H9 (cell line): ENCODE measurements around the gene METRNL. TPM values are rescaled to one million over a fixed set of nuclear protein-coding genes. Genes with fewer than 3 reads are reported as not detected.
"Not testable (repeated sequence)": the region's sequence is repeated elsewhere in the genome, so short reads cannot be mapped to it uniquely, and the experiment has no call there.

Source experiments
- DNase-seq: peaks from one replicate; pipeline ENCODE4 v3.0.0-alpha.2; 2017
- H2AFZ ChIP-seq: one replicate; pipeline ENCODE4 v1.6.1; 2013; ENCODE audit warnings: mild to moderate bottlenecking, low read length, control low read depth, moderate library complexity
- H2AK5ac ChIP-seq: 2 replicates; pipeline ENCODE4 v1.6.1; 2013; ENCODE audit warnings: low read length, control low read depth, mixed read lengths; ENCODE audit not compliant: insufficient read length
- H2BK120ac ChIP-seq: one replicate; pipeline ENCODE4 v1.6.1; 2013; ENCODE audit warnings: low read depth, mild to moderate bottlenecking, low read length, control low read depth, inconsistent platforms; ENCODE audit not compliant: poor library complexity, severe bottlenecking
- H2BK12ac ChIP-seq: 2 replicates; pipeline ENCODE4 v1.6.1; 2013; ENCODE audit warnings: low read length, control low read depth, mixed read lengths, low read depth; ENCODE audit not compliant: insufficient read length
- H2BK15ac ChIP-seq: 2 replicates; pipeline ENCODE4 v1.6.1; 2013; ENCODE audit warnings: low read depth, low read length, control low read depth
- H2BK20ac ChIP-seq: one replicate; pipeline ENCODE4 v1.6.1; 2013; ENCODE audit warnings: low read depth, mild to moderate bottlenecking, low read length, control low read depth, inconsistent platforms; ENCODE audit not compliant: poor library complexity, severe bottlenecking
- H2BK5ac ChIP-seq: 2 replicates; pipeline ENCODE4 v1.6.1; 2013; ENCODE audit warnings: low read length, control low read depth, mixed read lengths; ENCODE audit not compliant: insufficient read length
- H3K14ac ChIP-seq: 2 replicates; pipeline ENCODE4 v1.6.1; 2013; ENCODE audit warnings: low read length, control low read depth; ENCODE audit not compliant: insufficient read depth
- H3K18ac ChIP-seq: 2 replicates; pipeline ENCODE4 v1.6.1; 2013; ENCODE audit warnings: low read depth, mild to moderate bottlenecking, mixed read lengths, low read length, control low read depth; ENCODE audit not compliant: insufficient read length
- H3K23ac ChIP-seq: 2 replicates; pipeline ENCODE4 v1.6.1; 2013; ENCODE audit warnings: low read length, control low read depth, mixed read lengths, low read depth; ENCODE audit not compliant: insufficient read length
- H3K23me2 ChIP-seq: 2 replicates; pipeline ENCODE4 v1.6.1; 2013; ENCODE audit warnings: low read depth, mild to moderate bottlenecking, mixed read lengths, low read length, control low read depth; ENCODE audit not compliant: insufficient read length, poor library complexity, severe bottlenecking
- H3K27ac ChIP-seq: 2 replicates; pipeline ENCODE4 v1.5.1; 2013; ENCODE audit warnings: low read length, control low read depth, mixed read lengths, low read depth; ENCODE audit not compliant: insufficient read length
- H3K27me3 ChIP-seq: 2 replicates; pipeline ENCODE4 v1.6.1; 2013; ENCODE audit warnings: low read length, control low read depth, inconsistent platforms; ENCODE audit not compliant: insufficient read depth
- H3K4ac ChIP-seq: 2 replicates; pipeline ENCODE4 v1.6.1; 2013; ENCODE audit warnings: low read depth, mild to moderate bottlenecking, control low read depth, inconsistent platforms, low read length, moderate library complexity
- H3K4me1 ChIP-seq: 2 replicates; pipeline ENCODE4 v1.6.1; 2013; ENCODE audit warnings: low read length, control low read depth, inconsistent platforms; ENCODE audit not compliant: insufficient read depth
- H3K4me2 ChIP-seq: 2 replicates; pipeline ENCODE4 v1.6.1; 2013; ENCODE audit warnings: low read length, control low read depth, mixed read lengths; ENCODE audit not compliant: insufficient read length, insufficient read depth
- H3K56ac ChIP-seq: 2 replicates; pipeline ENCODE4 v1.6.1; 2013; ENCODE audit warnings: low read depth, mild to moderate bottlenecking, mixed read lengths, low read length, control low read depth; ENCODE audit not compliant: insufficient read length
- H3K79me1 ChIP-seq: 2 replicates; pipeline ENCODE4 v1.6.1; 2013; ENCODE audit warnings: low read depth, mild to moderate bottlenecking, moderate library complexity, low read length, control low read depth, inconsistent platforms; ENCODE audit not compliant: insufficient read depth, poor library complexity, severe bottlenecking
- H3K79me2 ChIP-seq: 2 replicates; pipeline ENCODE4 v1.6.1; 2013; ENCODE audit warnings: low read length, control low read depth, inconsistent platforms; ENCODE audit not compliant: insufficient read depth
- H3K9ac ChIP-seq: 2 replicates; pipeline ENCODE4 v1.6.1; 2013; ENCODE audit warnings: low read length, control low read depth, mixed read lengths; ENCODE audit not compliant: insufficient read length; ENCODE audit errors: extremely low read depth
- H3K9me3 ChIP-seq: one replicate; pipeline ENCODE4 v1.6.1; 2013; ENCODE audit warnings: low read depth, low read length, inconsistent platforms; ENCODE audit not compliant: control insufficient read depth
- H3T11ph ChIP-seq: one replicate; pipeline ENCODE4 v1.6.1; 2013; ENCODE audit warnings: mild to moderate bottlenecking, low read length, control low read depth, inconsistent platforms
- H4K20me1 ChIP-seq: one replicate; pipeline ENCODE4 v1.6.1; 2013; ENCODE audit not compliant: control insufficient read depth, insufficient read length, insufficient read depth
- H4K5ac ChIP-seq: 2 replicates; pipeline ENCODE4 v1.6.1; 2013; ENCODE audit warnings: low read depth, mild to moderate bottlenecking, mixed read lengths, low read length, control low read depth; ENCODE audit not compliant: insufficient read length
- H4K8ac ChIP-seq: replicated peaks from 2 replicates; pipeline ENCODE4 v1.6.1; 2013; ENCODE audit warnings: low read length, control low read depth, mixed read lengths, low read depth; ENCODE audit not compliant: insufficient read length
- H4K91ac ChIP-seq: 2 replicates; pipeline ENCODE4 v1.6.1; 2013; ENCODE audit warnings: low read depth, mild to moderate bottlenecking, moderate library complexity, mixed read lengths, low read length, control low read depth; ENCODE audit not compliant: insufficient read length
- H3K27ac Mint-ChIP-seq, 3 experiments: 2 replicates in 2 of 3; 3 replicates in 1 of 3; pipeline ENCODE4 v1.8.0; 2020 to 2021; ENCODE audit warnings: mixed read lengths in 3 of 3, mild to moderate bottlenecking in 1 of 3, moderate library complexity in 1 of 3
- H3K27me3 Mint-ChIP-seq: 2 replicates; pipeline ENCODE4 v1.8.0; 2021; ENCODE audit warnings: low read depth, mild to moderate bottlenecking, moderate library complexity, mixed read lengths
- H3K36me3 Mint-ChIP-seq, 3 experiments: 2 replicates in 2 of 3; 3 replicates in 1 of 3; pipeline ENCODE4 v1.8.0; 2020 to 2021; ENCODE audit warnings: low read depth in 3 of 3, mixed read lengths in 3 of 3; ENCODE audit not compliant: insufficient read depth in 1 of 3
- H3K4me1 Mint-ChIP-seq, 2 experiments: 2 replicates each; pipeline ENCODE4 v1.8.0; 2020; ENCODE audit warnings: mixed read lengths in 2 of 2
- H3K4me3 Mint-ChIP-seq, 2 experiments: 2 replicates in 1 of 2; 3 replicates in 1 of 2; pipeline ENCODE4 v1.8.0; 2020 to 2021; ENCODE audit warnings: mild to moderate bottlenecking in 2 of 2, mixed read lengths in 2 of 2, moderate library complexity in 1 of 2
- H3K9me3 Mint-ChIP-seq, 2 experiments: 2 replicates in 1 of 2; 3 replicates in 1 of 2; pipeline ENCODE4 v1.8.0; 2020; ENCODE audit warnings: mild to moderate bottlenecking in 2 of 2, mixed read lengths in 2 of 2, moderate library complexity in 1 of 2
- CTCF ChIP-seq: fragments of 200-600 bp; sonication (generic); conservative IDR thresholded peaks from 3 replicates; pipeline ENCODE4 v1.8.0; 2021; ENCODE audit warnings: antibody characterized with exemption, mild to moderate bottlenecking
- WGBS: extraction: QIAGEN DNeasy Blood & Tissue Kit; methylation state at CpG from one replicate; pipeline ENCODE4 v1.1.7; 2013; ENCODE audit warnings: missing lambda C conversion rate, low lambda C conversion rate, mixed read lengths; ENCODE audit not compliant: insufficient read length; ENCODE audit errors: extremely low coverage; 5-methylcytosine and 5-hydroxymethylcytosine counted together
- total RNA-seq: library from RNA; stranded (reverse); gene quantifications from 2 replicates; pipeline ENCODE4 v1.2.1, GENCODE V29; 2021

The METRNL gene
- total RNA-seq, 1 experiment from 2014 or later, result 21.4 TPM

- H3K4ac ChIP-seq, result no peak overlapping the region
- no peak overlapping the region for H2AFZ ChIP-seq
- H3K36me3 Mint-ChIP-seq, result peaks cover 0 to 1% (median 0%) of the 10 kb centered on the region in 3 experiments; a peak in 1 of 7 replicates
- no CpG with 5 or more reads among the region's 13 CpGs for WGBS
- H3K14ac ChIP-seq, result no peak overlapping the region
- no peak overlapping the region for H4K5ac ChIP-seq
- H3K27ac ChIP-seq, result no peak overlapping the region
- H3K9me3 ChIP-seq, result no peaks in the 10 kb centered on the region
- H3K4me2 ChIP-seq, result no peak overlapping the region
- no peak overlapping the region for H2BK12ac ChIP-seq
- DNase-seq, result no peak
- no peaks in the 10 kb centered on the region for H3K4me1 ChIP-seq
- H3K27ac Mint-ChIP-seq, result no peak overlapping the region
- no peak overlapping the region for H3K4me3 Mint-ChIP-seq
- no peak overlapping the region for H4K91ac ChIP-seq
- H2AK5ac ChIP-seq, result no peak overlapping the region
- no peak overlapping the region for H4K8ac ChIP-seq
- H3K27me3 Mint-ChIP-seq, result peaks cover 2% of the 10 kb centered on the region
- H2BK120ac ChIP-seq, result no peak overlapping the region
- no peak overlapping the region for H2BK5ac ChIP-seq
- no peak overlapping the region for H3K18ac ChIP-seq
- no peaks in the 10 kb centered on the region for H3K79me1 ChIP-seq
- no peak overlapping the region for H3T11ph ChIP-seq
- H3K23ac ChIP-seq, result no peak overlapping the region
- no peaks in the 10 kb centered on the region for H3K79me2 ChIP-seq
- no peak overlapping the region for H2BK20ac ChIP-seq
- H3K23me2 ChIP-seq, result no peaks in the 10 kb centered on the region
- TF ChIP-seq CTCF, result no peak
- H4K20me1 ChIP-seq, result no peaks in the 10 kb centered on the region
- no peaks in the 10 kb centered on the region for H3K27me3 ChIP-seq
- H2BK15ac ChIP-seq, result no peak overlapping the region
- H3K4me1 Mint-ChIP-seq, result peaks cover 4 to 9% of the 10 kb centered on the region in 2 experiments
- peaks cover 2% of the 10 kb centered on the region in 2 experiments; a peak in 2 of 5 replicates for H3K9me3 Mint-ChIP-seq
- no peak overlapping the region for H3K9ac ChIP-seq
- H3K56ac ChIP-seq, result no peak overlapping the region
Measured at GRCh38 chr17:83054518-83055125, 24.8 kb upstream of the METRNL start.

- not testable (repeated sequence) for H2AK5ac ChIP-seq, H3K36me3 Mint-ChIP-seq, H3K23me2 ChIP-seq, H3K4ac ChIP-seq, H3K9ac ChIP-seq, H3K27ac ChIP-seq, H3K56ac ChIP-seq, H3K79me2 ChIP-seq, H2BK15ac ChIP-seq, H3K79me1 ChIP-seq, DNase-seq, H3K23ac ChIP-seq, H2BK12ac ChIP-seq, H2BK20ac ChIP-seq, H4K91ac ChIP-seq, H3T11ph ChIP-seq, H3K14ac ChIP-seq, H2BK120ac ChIP-seq, H3K27me3 Mint-ChIP-seq, H4K8ac ChIP-seq, H4K5ac ChIP-seq, H3K18ac ChIP-seq, H3K9me3 Mint-ChIP-seq, H3K27me3 ChIP-seq, H2AFZ ChIP-seq, H2BK5ac ChIP-seq, H3K4me1 ChIP-seq, H3K4me3 Mint-ChIP-seq, H3K4me1 Mint-ChIP-seq, H4K20me1 ChIP-seq, H3K4me2 ChIP-seq, H3K27ac Mint-ChIP-seq, H3K9me3 ChIP-seq
- no CpG with 5 or more reads among the region's 25 CpGs for whole genome bisulfite sequencing
Measured at GRCh38 chr17:83055176-83055575, 24.2 kb upstream of the METRNL start.
